Stimulated activated naive CD8-positive, alpha-beta T cell treated with anti-CD3 and anti-CD28 coated beads, Interleukin-15, Interleukin-2, amounts not matched to agents 100 U/mL and 50 U/mL, for 24 hours (primary cell): Measurements from ENCODE around the gene MZF1.
A peak's percentile ranks its signal among the peaks of the same experiment; 100 is the strongest.
"Not testable (repeated sequence)": the region's sequence is repeated elsewhere in the genome, so short reads cannot be mapped to it uniquely, and the experiment has no call there.

Experiments
- ATAC-seq: fragments of 150-1000 bp; cut with Tn5 transposase; one replicate; pipeline ENCODE4 v1.10.0; 2021
- DNase-seq: peaks from one replicate; pipeline ENCODE4 v3.0.0; 2021

Gene MZF1

DNA sequence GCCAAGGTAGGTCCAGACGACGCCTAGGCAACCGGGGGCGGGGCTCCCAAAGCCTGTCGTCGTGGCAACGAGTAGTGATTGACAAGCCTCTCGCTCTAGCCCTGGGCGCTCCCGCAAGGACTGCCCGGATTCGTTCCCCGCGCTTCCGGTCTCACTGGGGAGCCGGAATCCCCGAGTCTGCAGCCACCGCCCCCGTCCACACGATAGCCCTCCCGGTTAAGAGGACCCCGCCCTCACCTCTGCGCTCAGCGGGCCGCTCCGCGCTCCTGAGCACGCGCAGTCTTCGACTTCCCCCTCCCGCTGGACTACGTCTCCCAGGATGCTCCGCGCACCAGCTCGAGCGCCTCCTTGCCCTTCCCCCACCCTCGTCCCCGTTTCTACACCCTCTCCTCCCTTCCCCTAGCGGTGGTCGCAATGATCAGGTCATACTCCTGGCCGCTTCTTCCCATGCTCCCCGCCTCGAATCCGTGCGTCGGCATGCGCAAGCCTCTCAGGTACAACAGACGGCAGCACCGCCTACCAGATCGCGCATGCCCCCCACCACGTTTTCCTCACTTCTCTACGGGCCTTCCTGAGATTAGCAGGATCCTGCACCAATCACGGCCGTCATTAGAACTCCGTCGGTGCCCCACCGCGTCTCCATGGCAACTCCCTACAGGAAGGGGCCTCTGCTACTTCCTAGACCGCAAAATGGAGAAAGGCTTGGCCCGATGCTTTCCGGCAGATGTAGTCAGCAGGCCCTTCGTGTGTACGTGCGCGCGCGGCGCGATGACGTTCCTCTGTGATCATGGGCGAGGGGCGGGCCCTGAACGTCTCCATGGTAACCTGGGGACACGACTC is at the start of gene MZF1:
Gene MZF1 (minus strand): TSS at position 518 of the 840 bp plus-strand sequence. CDS start 1,946 bp downstream, outside the sequence.
- peak; percentile 68 for ATAC-seq
- peak; percentile 99 for DNase-seq

DNA sequence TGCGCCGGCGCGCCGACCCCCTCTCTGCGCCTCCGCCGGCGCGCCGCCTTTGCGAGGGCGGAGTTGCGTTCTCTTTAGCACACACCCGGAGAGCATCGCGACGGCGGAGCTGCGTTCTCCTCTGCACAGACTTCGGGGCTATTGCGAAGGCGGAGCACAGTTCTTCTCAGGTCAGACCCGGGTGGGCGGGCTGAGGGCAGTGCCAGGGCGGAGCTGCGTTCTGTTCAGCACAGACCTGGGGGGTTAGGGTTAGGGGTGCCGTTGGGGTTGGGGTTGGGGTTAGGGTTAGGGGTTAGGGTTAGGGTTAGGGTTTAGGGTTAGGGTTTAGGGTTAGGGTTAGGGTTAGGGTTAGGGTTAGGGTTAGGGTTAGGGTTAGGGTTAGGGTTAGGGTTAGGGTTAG is 34.1 kb upstream of the MZF1 start:
- DNase-seq, result peak; percentile 3
- not testable (repeated sequence) for ATAC-seq

DNA sequence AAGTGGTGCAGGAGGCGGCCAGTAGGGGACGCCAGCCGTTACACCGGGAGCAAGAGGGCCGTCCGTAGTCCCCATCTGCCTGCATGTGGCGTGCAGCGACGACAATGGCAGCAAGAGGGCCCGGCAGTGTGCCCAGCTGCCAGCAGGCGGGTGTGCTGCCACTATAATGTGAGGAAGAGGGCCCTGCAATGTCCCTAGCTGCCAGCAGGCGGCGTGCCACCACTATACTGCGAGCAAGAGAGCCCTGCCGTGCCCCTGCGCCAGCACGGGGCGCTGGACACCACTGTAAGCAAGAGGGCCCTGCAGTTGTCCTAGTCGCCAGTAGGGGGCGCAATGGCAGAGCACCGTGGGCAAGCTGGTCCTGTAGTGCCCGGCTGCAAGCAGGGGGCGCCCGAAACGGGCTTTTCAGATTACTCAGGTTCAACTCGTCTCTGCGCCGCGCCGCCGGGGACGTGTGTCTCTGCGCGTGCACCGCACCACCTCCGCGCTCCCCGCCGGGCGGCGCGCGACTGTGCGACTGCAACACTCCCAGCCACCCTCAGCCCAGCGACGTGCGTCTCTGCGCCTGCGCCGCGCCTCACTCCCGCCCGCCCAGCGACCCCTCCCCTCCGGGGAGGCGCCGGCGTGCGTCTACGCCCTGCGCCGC is 33.2 kb upstream of the MZF1 start:
- not testable (repeated sequence) for ATAC-seq
- DNase-seq, result peak; percentile 4

DNA sequence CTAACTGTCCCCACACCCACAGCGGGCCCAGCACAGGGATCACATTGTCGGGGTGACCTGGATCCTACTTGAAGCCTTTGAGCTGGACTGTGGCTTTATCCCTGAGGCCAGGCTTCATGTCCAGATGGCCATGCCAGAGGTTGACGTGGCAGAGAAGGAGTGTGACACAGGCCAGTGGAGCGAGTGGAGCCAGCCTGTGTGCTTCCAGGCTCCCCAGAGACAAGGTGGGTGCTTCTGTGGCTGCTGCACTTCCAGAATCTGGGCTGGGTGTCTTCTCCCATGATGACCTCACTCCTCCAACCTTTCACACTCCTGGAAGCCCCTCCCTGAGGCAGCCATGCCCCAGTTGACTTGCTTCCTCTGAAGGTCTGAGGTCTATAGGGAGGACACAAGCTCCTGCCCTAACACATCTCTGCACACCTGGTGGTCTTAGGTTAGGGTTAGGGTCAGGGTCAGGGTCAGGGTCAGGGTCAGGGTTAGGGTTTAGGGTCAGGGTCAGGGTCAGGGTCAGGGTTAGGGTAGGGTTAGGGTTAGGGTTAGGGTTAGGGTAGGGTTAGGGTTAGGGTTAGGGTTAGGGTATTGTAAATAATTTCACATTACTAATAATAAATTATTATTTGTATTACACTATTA is 13.1 kb upstream of the MZF1 start:
- no peak for ATAC-seq
- no peak for DNase-seq

DNA sequence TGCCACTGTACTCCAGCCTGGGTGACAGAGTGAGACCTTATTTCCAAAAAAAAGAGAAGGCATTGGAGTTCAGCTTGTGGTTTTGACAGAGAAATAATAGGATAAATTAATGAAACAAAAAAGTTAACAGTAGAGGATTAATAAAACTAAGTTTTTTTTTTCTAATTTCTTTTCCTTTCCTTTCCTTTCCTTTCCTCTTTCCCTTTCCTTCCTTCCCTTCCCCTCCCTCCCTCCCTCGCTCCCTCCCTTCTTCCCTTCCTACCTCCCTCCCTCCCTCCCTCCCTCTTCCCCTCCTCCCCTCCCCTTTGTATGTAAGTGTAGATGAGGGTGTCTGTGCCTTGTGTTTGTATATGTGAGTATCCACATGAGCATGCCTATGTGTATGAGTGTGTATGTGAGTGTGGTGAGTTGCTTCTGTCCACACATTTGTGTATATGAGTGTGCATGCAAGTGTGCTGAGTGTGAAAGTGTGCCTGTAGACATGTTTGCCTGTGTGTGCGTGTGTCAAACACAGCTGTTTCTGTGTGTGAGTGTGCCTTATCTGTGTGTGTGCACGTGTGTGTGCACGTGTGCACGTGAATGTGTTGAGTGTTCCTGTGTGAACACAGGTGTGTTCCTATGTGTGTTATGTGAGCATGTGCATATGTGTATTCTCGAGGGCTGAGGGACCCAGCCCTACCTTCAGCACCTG is 12.5 kb upstream of the MZF1 start:
- no peak for DNase-seq
- no peak for ATAC-seq

DNA sequence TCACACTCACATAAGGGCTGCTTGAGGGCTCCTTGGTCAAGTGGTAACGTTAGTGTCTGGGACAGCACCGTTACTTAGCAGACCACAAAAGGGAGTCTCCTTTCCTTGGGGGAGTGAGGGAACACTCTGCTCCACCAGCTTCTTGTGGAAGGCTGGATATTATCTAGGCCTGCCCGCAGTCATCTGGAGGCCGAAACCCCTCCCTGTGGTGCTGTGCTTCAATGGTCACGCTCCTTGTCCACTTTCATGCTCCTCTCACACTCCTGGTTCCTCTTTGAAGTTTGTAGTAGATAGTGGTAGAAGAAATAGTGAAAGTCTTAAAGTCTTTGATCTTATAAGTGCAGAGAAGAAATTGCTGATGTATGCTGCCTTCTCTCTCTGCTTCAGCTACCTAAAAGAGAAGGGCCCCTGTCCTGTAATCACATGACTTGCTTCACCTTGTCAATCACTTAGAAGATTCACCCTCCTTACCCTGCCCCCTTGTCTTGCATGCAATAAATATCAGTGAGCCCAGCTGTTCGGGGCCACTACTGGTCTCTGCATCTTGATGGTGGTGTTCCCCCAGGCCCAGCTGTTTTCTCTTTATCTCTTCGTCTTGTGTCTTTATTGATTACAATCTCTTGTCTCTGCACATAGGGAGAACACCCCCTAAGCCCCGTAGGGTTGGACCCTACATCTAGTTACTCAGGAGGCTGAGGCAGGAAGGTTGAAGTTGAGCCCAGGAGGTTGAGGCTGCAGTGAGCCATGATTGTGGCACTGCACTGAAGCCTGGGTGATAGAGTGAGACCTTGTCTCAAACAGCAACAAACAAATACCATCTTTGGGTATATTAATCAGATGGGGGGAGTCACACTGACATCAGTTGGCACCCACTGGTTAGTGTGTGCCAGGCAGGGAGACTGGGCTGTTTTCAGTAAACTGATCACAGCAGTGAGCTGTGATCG is 11.6 kb upstream of the MZF1 start:
- DNase-seq (peak; percentile 2), ATAC-seq (no peak)

DNA sequence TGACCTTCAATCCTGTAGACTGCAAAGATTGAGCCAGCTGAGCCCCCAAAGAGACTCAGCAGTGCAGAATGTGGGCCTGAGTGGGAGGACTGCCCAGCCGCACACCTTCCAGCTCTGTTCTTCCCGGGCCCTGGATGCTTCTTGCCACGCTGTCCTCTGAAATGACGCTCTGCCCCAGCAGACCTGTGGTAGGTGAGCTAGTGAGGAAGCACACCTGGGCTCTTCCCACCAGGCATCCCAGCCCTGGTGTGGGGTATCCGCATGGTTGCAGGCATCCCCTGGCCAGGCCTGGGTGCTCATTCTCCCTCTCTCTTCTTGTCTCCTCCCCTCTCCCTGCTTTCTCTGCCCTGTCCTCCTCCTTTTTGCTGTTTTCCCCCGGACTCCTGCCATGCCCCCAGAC is 9.8 kb upstream of the MZF1 start:
- ATAC-seq (no peak), DNase-seq (no peak)

DNA sequence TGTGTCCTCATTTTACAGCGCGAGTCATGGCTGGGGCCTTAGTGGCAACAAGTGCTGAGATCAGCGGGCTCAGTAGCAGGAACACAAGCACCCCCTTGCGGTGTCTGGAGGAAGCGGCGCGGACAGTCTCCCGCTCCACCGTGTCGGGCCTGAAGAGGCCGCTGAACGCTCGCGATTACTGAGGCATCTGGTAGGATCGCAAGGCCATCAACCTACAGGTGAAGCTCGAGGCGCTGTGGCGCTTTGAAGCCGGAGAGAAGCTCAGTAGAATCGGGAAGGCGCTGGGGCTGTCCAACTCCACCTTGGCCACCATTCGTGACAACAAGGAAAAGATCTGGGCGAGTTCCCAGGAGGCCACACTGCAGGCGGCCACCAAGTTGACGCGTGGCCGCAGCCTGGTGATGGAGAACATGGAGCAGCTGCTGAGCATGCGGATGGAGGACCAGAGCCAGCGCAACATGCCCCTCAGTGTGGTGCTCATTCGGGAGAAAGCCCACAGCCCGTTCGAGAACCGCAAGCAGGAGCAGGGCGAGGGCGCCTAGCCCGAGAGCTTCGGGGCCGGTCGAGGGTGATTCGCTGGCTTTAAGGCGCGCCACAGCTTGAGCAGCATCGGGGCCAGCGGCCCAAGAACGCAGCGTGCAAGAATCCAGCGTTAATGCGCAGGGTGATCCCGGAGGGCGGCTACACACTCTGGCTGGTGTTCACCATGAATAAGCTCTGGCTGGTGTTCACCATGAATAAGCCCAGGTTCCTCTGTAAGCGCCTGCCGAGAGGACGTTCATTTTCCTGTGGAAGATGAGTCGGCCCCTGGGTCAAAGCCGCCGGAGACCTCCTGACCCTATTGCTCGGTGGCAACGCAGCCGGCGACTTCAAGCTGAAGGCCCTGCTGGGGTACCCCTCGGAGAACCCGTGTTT is 8.3 kb upstream of the MZF1 start:
- ATAC-seq, result peak; percentile 93
- DNase-seq, result peak; percentile 93

DNA sequence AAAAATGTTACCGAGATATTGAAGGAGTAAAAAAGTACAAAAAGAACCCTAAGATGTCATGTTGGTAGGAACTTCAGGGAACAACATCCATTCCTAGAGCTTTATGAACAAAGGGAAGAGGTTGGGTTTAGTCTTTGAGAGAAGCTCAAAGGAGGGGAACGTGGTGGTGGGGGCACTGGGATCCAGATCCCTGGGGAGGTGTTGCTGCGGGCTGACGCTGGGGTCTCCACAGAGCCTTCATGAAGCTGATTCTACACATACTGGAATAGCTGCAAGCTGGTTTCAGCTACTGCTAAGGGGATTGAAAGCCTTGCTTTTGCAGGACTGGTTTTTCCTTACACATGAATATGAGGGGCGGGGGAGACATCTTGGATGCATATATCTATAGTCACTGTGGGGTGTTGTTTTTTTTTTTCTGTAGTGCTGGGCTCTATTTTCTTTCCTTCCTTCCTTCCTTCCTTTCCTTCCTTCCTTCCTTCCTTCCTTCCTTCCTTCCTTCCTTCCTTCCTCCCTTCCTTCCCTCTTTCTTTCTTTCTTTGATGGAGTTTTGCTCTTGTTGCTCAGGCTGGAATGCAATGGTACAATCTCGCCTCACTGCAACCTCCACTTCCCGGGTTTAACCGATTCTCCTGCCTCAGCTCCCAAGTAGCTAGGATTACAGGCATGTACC is 6.5 kb upstream of the MZF1 start:
- ATAC-seq, result no peak
- DNase-seq, result peak; percentile 3

DNA sequence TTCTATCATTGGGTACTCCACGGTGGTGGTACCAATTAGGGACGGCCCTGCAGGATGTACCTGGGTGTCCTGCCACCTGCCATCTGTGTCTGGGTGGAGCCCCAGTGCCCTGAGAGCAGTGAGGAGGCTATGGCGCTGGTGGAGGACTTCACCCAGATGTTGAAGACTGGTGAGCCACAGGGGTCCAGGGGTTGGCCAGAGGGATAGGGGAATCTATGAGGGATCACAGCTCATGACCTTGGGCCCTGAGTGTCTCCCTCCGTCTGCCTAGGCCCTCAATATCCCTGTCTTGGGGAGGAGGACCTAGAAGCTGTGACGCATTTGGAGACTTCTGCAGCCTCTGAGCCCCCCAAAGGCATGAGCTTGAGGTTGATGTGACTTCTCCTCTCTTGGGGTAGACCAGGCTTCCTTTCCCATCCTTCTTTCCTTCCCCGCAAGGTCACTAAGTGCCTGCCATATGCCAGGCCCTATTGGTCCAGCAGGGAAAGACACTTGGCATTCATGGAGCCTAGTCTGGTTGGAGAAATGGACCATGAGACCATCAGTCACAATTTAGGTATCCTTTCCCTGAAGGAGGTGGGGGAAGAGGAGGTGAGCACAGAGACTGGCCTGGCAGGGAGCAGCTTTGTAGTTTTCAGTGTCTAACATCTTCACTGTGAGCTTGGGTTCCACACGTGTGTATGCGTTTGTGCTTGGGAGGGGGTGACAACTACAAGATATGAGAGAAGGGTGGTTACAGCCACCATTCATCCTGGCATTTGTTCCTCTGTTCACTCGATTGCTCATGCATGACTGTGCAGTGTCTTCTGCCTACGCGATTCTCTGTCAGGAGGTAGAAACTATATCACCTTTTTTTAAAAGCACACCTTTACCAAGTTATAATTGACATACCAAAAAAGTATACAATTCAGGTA is 5.1 kb upstream of the MZF1 start:
- ATAC-seq (no peak), DNase-seq (peak; percentile 19)

DNA sequence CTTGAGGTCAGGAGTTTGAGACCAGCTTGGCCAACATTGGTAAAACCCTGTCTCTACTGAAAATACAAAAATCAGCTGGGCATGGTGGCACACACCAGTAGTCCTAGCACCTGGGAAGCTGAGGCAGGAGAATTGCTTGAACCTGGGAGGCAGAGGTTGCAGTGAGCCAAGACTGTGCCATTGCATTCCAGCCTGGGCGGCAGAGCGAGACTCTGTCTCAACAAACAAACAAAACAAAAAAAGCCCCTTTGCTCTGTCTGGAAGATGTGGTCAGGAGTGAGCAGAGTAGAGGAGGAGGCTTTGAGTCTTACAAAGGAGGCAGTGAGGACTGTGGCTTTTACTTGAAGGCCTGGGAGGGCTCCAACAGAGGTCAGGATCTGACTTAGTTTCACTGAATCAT is 4.4 kb upstream of the MZF1 start:
- ATAC-seq, result not testable (repeated sequence)
- DNase-seq, result peak; percentile 3

DNA sequence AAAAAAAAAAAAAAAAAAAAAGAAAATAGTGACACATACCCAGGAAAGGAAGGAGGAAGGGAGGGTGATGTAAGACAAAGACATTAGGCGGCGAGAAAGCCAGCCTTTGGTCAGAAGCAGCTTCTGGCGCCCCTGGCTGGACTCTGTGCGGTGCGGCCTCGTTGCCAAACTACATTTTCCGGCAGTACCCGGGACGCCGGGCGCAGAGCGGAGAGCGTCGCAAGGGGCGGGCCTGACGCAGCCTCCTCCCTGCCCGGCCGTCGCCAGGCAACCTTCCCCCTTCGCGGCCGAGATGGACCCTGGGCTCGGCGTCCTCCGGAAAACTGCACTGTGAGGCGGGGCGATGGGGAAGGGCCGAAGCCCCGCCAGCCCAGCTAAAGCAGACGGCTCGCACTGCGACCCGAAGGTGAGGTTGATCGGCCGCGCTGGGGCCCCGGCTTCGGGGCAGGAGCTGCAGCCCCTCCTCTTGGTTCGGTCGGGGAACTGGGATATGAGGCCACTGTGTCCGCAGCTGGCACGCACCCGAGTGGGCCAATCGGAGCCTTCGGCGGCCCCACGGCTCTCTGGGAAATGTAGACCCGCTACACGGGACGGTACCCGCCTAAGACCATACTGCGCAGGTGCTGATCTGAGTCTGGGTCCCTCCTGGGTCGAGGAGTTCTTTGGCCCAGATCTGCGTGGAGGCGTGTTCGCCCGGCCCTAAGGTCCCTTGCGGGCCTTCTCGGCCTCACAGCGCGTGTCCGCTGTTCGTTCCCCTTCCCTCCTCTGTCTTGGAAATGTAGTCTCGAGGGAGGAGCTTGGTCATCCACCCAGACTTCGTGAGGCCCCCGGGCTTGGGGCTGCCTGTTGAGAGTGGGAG is 2.3 kb upstream of the MZF1 start:
- DNase-seq (peak; percentile 86), ATAC-seq (peak; percentile 50)

DNA sequence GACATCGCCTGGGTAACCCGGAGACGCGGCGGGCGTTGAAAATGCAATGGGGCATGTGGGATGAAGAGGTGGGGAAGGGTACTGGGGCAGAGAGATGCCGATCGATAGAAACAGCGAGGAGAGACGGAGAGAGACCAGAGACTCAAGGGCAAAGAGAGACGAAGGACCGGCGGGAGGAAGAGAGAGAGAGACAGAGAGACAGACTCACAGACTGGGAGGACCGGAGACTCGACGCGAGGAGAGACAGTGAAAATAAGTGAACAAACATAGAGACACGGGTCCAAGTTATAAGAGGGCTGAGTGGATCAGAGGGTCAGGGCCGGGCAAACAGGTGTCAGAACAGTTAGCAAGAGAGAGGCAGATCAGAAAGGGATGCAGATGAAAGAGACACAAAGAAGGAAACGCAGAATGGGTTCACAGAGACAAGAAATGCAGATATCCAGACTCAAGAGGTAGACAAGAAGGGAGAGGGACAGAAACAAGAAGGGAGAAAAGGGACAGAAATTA is 576 bp upstream of the MZF1 start:
- no peak for DNase-seq
- no peak for ATAC-seq

DNA sequence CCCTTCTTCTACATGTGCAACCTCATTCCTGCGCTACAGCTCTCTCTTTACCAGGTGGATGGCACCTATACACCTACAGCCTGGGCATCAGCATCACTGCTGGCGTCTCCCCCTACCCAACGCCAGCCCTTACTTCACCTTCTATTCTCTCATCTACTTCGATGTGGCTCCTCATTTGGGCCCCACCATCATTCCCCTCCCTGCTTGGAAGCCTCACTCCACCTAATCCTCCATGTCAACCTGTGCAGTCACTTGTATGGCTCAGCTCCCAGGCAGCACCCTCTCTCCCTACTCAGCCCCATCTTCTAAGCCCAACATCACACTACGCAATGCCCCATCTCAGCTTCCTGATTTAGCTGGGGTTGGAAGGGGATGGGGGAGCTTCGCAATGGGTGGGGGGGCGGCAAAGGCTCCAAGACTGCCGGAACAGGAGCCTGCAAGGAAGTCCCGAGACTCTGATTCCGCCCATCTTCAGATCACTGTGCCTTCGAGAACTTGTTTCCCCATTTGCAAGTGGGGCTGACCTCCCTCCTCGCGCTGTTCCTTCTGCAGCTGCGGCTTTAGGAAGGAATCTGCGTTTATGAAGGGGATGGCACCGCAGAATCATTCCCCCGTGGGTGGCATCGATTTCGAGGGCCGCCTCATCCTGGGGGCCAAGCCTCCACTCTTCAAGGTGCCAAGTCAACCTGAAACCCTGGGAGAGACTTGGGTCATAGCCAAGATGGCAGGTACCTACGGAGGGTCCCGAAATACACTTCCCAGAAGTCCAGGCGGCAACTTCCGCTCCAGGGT is 913 bp downstream of the MZF1 start:
- ATAC-seq, result no peak
- DNase-seq, result no peak

DNA sequence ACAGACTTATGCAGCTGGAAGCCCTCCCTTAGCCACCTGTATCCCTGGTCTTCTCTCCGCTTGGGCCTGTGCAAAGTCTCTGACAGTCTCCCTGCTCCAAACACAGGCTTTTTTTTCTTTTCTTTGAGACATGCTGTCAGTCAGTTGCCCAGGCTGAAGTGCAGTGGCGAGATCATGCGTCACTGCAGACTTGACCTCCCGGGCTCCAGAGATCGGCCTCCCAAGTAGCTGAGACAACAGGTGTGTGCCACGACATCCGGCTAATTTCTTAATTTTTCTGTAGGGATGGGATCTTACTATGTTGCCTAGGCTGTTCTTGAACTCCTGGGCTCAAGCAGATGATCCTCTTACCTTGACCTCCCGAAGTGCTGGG is 1.6 kb downstream of the MZF1 start:
- DNase-seq (peak; percentile 6), ATAC-seq (no peak)

DNA sequence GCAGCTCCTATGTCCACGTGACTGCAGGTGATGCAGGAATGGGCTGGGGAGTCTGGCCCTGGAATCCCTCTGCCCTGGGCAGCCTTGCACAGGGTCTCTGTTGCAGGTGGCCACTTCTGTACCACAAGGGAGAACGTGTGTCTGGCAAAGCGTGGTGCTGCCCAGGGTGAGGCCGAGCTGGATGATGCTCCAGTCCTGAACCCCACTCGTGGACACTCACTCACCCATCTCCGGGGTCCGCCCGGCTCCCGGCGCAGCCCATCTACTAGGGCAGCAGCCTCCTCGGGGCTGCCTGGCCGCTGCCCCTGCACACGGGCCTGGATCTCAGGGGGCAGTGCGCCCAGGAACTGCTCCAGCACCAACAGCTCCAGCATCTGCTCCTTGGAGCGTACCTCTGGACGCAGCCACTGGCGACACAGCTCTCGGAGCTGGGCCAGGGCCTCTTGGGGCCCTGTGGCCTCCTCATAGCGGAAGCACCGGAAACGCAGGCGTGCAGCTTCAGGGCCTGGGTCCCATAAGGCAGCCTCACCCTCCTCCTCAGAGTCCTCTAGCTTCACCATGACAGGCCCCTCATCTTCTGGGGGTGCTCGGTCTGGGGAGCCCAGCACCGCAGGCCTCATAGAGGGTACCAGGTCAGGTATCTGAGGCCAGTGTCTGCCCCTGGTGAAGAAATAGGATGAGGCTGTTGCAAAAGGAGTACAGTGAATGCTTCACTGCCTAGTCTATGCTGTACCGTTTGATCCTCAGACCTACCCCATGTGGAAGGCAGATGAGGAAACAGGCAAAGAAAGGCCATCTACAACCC is 2.2 kb downstream of the MZF1 start:
- peak; percentile 3 for DNase-seq
- ATAC-seq, result no peak
